A549 treated with RU486 at 1 μM for 4 hours (cell line): ENCODE data around the gene RPS6KA5. TPM values are rescaled to one million over a fixed set of nuclear protein-coding genes. Genes with fewer than 3 reads are reported as not detected.

Source experiments
- total RNA-seq: library from RNA; stranded (reverse); fragments of 200-300 nt; extraction: Qiagen RNA extraction; gene quantifications from 5 replicates; pipeline ENCODE4 v1.2.3, GENCODE V29; 2022; ENCODE audit warnings: low read depth

RPS6KA5 gene
- 2.0 to 4.6 TPM (median 3.7 TPM) in 5 replicates for total RNA-seq

GRCh38 chr14:91060351-91061055 lies at the start of gene RPS6KA5:
RPS6KA5 (minus strand) TSS chr14:91060641; CDS start chr14:91060434, 207 bp downstream.

DNA sequence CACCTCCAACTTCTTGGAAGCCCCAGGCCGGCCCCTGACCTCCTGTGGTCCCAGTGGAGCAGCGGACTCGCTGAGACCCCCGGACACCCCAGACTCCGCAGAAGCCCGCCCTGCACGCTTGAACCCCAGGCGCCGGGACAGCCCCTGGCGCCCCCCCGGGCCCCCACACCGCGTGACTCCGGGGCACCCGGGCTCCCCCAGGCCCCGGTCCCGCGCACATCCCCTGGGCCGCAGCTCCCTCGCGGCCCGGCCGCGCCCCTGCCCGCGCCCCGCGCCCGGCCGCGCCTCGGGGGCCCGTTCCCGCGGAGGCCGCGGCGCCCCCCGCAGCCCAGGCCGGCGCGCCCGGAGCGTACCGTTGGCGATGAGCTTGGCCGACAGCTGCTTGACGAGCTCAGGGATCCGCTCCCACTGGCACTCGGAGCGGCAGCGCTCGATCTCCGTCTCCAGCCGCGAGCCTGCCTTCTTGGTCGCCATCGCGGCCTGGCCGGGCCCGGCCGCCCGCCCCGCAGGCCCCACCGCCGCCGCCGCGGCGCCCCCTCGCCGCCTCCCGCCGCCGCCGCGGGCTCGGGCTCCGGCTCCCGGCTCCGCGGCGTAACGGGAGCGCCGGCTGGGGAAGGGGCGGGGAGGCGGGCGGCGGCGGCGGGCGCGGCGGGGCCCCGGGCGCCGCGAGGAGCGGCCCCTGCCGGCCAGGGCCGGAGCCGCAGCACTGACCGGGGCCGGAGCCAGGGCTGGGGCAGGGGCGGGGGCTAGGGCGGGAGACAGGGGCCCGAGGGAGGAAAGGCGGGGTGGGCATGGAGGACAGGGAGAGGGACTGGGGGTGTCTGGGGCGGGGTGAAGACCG lies 244.4 kb downstream of the RPS6KA5 start, which contains the start of gene TTC7B:
TTC7B (minus strand) TSS at position 609 of the 841 bp plus-strand sequence; CDS start at position 474, 135 bp downstream.

Other genes starting within 250 kb of the RPS6KA5 start
- gene TTC7B, start 244.2 kb downstream of the RPS6KA5 start, total RNA-seq, result 16.8 to 22.9 TPM (median 21.7 TPM) in 5 replicates
- gene DGLUCY, start 53.4 kb upstream of the RPS6KA5 start, total RNA-seq, result 14.0 to 17.2 TPM (median 16.3 TPM) in 5 replicates
- gene GPR68, start 184.1 kb upstream of the RPS6KA5 start, total RNA-seq, result 0.12 to 0.19 TPM in 2 of 5 replicates, not detected in the others